ENCODE data around the gene COPS2.
A peak's percentile ranks its signal among the peaks of the same experiment; 100 is the strongest.

COPS2 gene

GRCh38 chr15:49155834-49156627, 632 bp upstream of the COPS2 start:
- DNase-seq (ENCODE audit: low spot score) = peak; percentile 29

- no peak for DNase-seq (ENCODE audit: low spot score)
Measured at GRCh38 chr15:49154799-49155109, 645 bp downstream of the COPS2 start.

GRCh38 chr15:49154359-49154758, 1.0 kb downstream of the COPS2 start:
- no peak for DNase-seq (ENCODE audit: low spot score)

GRCh38 chr15:49152552-49153312, 2.7 kb downstream of the COPS2 start:
- no peak for DNase-seq (ENCODE audit: low spot score)

- DNase-seq (ENCODE audit: low spot score) = no peak
Measured at GRCh38 chr15:49151831-49152230, 3.6 kb downstream of the COPS2 start.

GRCh38 chr15:49148727-49149126, 6.7 kb downstream of the COPS2 start:
- DNase-seq (ENCODE audit: low spot score) = no peak

- no peak for DNase-seq (ENCODE audit: low spot score)
Measured at GRCh38 chr15:49148298-49148697, 7.1 kb downstream of the COPS2 start.

GRCh38 chr15:49145651-49146609, 9.5 kb downstream of the COPS2 start:
- DNase-seq (ENCODE audit: low spot score) = peak; percentile 69

- no peak for DNase-seq (ENCODE audit: low spot score)
Measured at GRCh38 chr15:49137861-49138260, 17.5 kb downstream of the COPS2 start.

GRCh38 chr15:49135911-49136310, 19.5 kb downstream of the COPS2 start:
- DNase-seq (ENCODE audit: low spot score) = no peak

GRCh38 chr15:49135342-49135857, 20.0 kb downstream of the COPS2 start:
- DNase-seq (ENCODE audit: low spot score) = no peak

- DNase-seq (ENCODE audit: low spot score) = no peak
Measured at GRCh38 chr15:49134683-49135341, 20.6 kb downstream of the COPS2 start.

- no peak for DNase-seq (ENCODE audit: low spot score)
Measured at GRCh38 chr15:49131403-49131802, 24.0 kb downstream of the COPS2 start.

- no peak for DNase-seq (ENCODE audit: low spot score)
Measured at GRCh38 chr15:49124371-49124770, 31.0 kb downstream of the COPS2 start.

- DNase-seq (ENCODE audit: low spot score) = no peak
Measured at GRCh38 chr15:49122541-49123062, 32.8 kb downstream of the COPS2 start.

- no peak for DNase-seq (ENCODE audit: low spot score)
Measured at GRCh38 chr15:49121901-49122300, 33.5 kb downstream of the COPS2 start.

- DNase-seq (ENCODE audit: low spot score) = no peak
Measured at GRCh38 chr15:49120832-49121231, 34.6 kb downstream of the COPS2 start.

GRCh38 chr15:49116108-49116857, 39.1 kb downstream of the COPS2 start:
- no peak for DNase-seq (ENCODE audit: low spot score)

- no peak for DNase-seq (ENCODE audit: low spot score)
Measured at GRCh38 chr15:49115062-49115461, 40.3 kb downstream of the COPS2 start.

GRCh38 chr15:49110158-49110944, 45.0 kb downstream of the COPS2 start:
- DNase-seq (ENCODE audit: low spot score) = no peak
